Ovary (tissue), 9 donors: ENCODE results near the gene ADCY9. TPM values are rescaled to one million over a fixed set of nuclear protein-coding genes. Genes with fewer than 3 reads are reported as not detected.

Source experiments
- DNase-seq, 5 donors: peaks; one replicate each; pipeline ENCODE4 v3.0.0-alpha.2; 2019 to 2020
- H3K27ac ChIP-seq, 2 donors: fragments of 200-600 bp; one replicate each; pipeline versions ENCODE4 v1.5.1 to v1.8.0; 2019 to 2022
- H3K27me3 ChIP-seq: fragments of 200-600 bp; one replicate; pipeline ENCODE4 v1.8.0; 2022
- H3K36me3 ChIP-seq: fragments of 200-600 bp; sonication (generic); one replicate; pipeline ENCODE4 v1.5.1; 2019
- H3K4me1 ChIP-seq: one replicate; pipeline ENCODE4 v1.8.1; 2013; ENCODE audit warnings: mild to moderate bottlenecking, moderate library complexity; ENCODE audit not compliant: insufficient read depth
- H3K4me3 ChIP-seq: fragments of 200-600 bp; sonication (generic); one replicate; pipeline ENCODE4 v1.5.1; 2017
- H3K9me3 ChIP-seq, 2 donors: fragments of 200-600 bp in 1 of 2; sonication (generic) in 1 of 2; one replicate each; pipeline versions ENCODE4 v1.5.1 to v1.8.1; 2013 to 2019; ENCODE audit warnings: mild to moderate bottlenecking in 1 of 2, moderate library complexity in 1 of 2
- EP300 ChIP-seq: sonication (generic); formaldehyde crosslinking; IDR thresholded peaks from one replicate; pipeline ENCODE4 v1.6.1; 2017; ENCODE audit warnings: antibody characterized with exemption
- POLR2A ChIP-seq: fragments of 450-650 bp; IDR thresholded peaks from one replicate; pipeline ENCODE4 v1.6.1; 2017; ENCODE audit warnings: antibody characterized with exemption, mild to moderate bottlenecking, moderate library complexity
- WGBS, 3 donors: extraction: QIAGEN DNeasy Blood & Tissue Kit in 1 of 3; methylation state at CpG; one replicate each; pipeline versions ENCODE4 v1.1.5 to v1.1.7; 2013 to 2017; 5-methylcytosine and 5-hydroxymethylcytosine counted together
- intact Hi-C, 4 donors: fragments of 100-400 bp; cut with DNase I; formaldehyde crosslinking; loops; one replicate each; pipeline versions ENCODE4 v1.11.0 to v1.15.1; 2022 to 2023
- polyA plus RNA-seq, 2 donors: library from polyadenylated mRNA; stranded (reverse); fragments of 200-250 nt in 1 of 2; fragments of 350-450 nt in 1 of 2; fragmentation: Illumina TruSeq in 1 of 2; extraction: RNeasy Lipid Tissue Mini Kit (QIAGEN cat#74804) in 1 of 2; gene quantifications; one replicate each; pipeline ENCODE4 v1.2.3, GENCODE V29; 2013 to 2014
- total RNA-seq, 7 donors: library from RNA; depleted of rRNA in 2 of 7; stranded (reverse); fragments of >200 nt in 2 of 7; fragmentation: NEBNext Ultra II Directional in 3 of 7; extraction: Animal tissue kit (Norgen Biotek cat#: 25700) in 3 of 7; gene quantifications; one replicate each; pipeline versions ENCODE4 v1.1.0 to v1.2.4, GENCODE V29; 2016 to 2023
- TF ChIP-seq, protein P1 (sequence below), 3 donors: fragments of 450-650 bp in 2 of 3; fragments of 200-600 bp in 1 of 3; IDR thresholded peaks; one replicate each; pipeline versions ENCODE4 v1.5.1 to v1.8.0; 2016 to 2022; ENCODE audit warnings: antibody characterized with exemption in 3 of 3, mild to moderate bottlenecking in 1 of 3
- donor health status: DM: no; HTN: no; CAD: no; lungs with moderate emphysema.
- donor health status: DM: no; HTN: no; CAD: no.
- donor health status: Bipolar disorder and iron deficiency.
- donor health status: DM: yes; HTN: yes; CAD: no.
- donor health status: DM: no; HTN: no; CAD: no.
- donor health status: DM: yes; HTN: yes; CAD: no.

The ADCY9 gene
- total and polyA plus RNA-seq, 9 donors = 10.7 to 31.3 (median 23.3) TPM

DNA sequence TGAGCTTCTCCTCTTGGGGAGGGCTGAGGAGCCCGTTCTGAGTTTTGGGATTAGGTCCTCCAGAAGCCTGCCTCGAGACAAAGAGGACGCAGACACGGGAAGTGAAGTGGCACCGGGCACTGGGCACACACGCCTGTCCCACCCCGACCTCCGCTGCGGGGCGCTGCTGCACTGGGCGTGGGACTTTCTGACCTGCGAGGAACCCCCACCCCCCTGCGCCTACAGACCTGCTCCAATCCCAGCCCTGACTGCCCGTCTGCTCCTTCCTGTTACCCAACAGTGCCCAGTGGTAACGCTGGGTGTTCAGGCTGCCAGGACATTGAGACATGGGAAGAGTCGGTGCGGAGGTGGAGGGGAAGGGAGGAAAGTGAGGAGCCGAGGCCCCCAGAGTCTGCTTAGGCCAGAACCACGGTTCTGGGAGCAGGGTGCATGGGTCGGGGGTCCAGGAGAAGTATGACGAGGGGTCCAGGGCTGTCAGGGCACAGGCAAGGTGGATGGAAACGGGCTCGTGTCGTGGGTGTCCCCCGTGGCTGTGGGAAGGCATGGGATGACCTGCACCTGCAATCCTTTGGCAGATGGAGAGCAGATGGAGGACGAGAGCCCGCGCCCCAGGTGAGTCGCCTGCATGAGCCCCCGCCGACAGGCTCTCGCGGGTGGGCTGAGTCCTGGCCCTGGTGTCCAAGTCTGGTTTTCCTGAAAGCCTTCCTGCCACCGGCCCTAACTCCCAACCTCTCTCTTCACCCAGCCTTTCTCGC, 123.8 kb downstream of the ADCY9 start:
- no peak for DNase-seq

DNA sequence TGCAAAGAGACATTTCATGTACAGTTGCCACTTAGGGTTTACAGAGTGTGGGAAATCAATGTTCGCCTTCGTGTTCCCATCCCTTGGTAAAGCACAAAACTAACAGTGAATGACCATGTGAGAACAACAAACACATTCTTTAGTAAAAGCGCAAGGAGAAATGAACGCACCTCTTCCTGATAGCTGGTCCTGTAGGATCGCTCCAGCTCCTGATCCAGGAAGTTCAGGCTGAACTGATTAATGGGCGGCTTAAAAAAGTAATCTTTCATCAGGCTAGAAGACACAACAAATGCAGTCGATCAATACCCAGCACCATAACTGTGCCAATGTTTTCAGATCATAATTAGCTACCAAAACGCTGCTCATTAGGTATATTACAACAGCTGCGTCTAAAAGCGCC, 127.4 kb downstream of the ADCY9 start:
- no peaks in the 10 kb centered on the region for H3K36me3 ChIP-seq
- H3K27ac ChIP-seq = no peak overlapping the region
- no peaks in the 10 kb centered on the region for H3K4me1 ChIP-seq
- intact Hi-C loops = loop anchor here in 2 of 4 donors (5.0 to 10.0 kb wide), 3 partner anchors 126 to 346 kb away; partner anchors contain the start of gene ADCY9 (in 2 of the 2)
- no peak for DNase-seq
- H3K4me3 ChIP-seq = no peak overlapping the region
- no peak for TF ChIP-seq EP300
- H3K9me3 ChIP-seq = no peaks in the 10 kb centered on the region
- H3K27me3 ChIP-seq = no peaks in the 10 kb centered on the region
- 89 to 93% (median 92%) methylated on average over 10 of the region's 10 CpGs for WGBS, 3 donors

More for the DNA sequence above, 123.8 kb downstream of the ADCY9 start:
- WGBS, 3 donors = 87 to 88% (median 88%) methylated on average over 35 of the region's 35 CpGs
- intact Hi-C loops = no loop called here
- no peak overlapping the region for H3K27ac ChIP-seq
- no peaks in the 10 kb centered on the region for H3K36me3 ChIP-seq
- H3K9me3 ChIP-seq = no peaks in the 10 kb centered on the region
- no peaks in the 10 kb centered on the region for H3K4me1 ChIP-seq
- no peak overlapping the region for H3K4me3 ChIP-seq
- H3K27me3 ChIP-seq = no peaks in the 10 kb centered on the region
- TF ChIP-seq, protein P1, sequence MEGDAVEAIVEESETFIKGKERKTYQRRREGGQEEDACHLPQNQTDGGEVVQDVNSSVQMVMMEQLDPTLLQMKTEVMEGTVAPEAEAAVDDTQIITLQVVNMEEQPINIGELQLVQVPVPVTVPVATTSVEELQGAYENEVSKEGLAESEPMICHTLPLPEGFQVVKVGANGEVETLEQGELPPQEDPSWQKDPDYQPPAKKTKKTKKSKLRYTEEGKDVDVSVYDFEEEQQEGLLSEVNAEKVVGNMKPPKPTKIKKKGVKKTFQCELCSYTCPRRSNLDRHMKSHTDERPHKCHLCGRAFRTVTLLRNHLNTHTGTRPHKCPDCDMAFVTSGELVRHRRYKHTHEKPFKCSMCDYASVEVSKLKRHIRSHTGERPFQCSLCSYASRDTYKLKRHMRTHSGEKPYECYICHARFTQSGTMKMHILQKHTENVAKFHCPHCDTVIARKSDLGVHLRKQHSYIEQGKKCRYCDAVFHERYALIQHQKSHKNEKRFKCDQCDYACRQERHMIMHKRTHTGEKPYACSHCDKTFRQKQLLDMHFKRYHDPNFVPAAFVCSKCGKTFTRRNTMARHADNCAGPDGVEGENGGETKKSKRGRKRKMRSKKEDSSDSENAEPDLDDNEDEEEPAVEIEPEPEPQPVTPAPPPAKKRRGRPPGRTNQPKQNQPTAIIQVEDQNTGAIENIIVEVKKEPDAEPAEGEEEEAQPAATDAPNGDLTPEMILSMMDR (IDR thresholded peaks at IDR 0.05) = no peak
- TF ChIP-seq EP300 = no peak
- TF ChIP-seq POLR2A = no peak

DNA sequence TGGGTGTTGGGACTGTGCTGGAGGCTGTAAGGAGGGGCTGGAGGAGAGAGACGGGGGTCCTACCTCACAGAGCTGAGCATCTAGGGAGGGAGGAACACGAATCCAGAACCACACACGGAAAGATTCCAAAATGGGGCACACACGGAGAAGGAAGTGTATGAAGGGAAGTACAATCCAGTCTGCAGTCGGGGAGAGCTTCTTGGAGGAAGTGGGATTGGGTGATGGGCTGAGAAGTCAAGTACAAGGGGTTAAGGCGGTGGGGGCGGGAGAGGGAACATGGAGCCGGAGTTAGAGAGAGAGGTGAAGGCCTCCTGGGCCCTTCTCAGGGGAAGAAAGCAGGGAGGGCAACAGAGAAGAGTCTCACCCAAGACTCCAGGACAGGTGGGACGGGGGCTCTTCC, 128.2 kb downstream of the ADCY9 start:
- Histone ChIP-seq H3K27me3 (no peaks in the 10 kb centered on the region), H3K4me3 (no peak overlapping the region), H3K36me3 (no peaks in the 10 kb centered on the region), H3K27ac (no peak overlapping the region), H3K4me1 (no peaks in the 10 kb centered on the region), H3K9me3 (no peaks in the 10 kb centered on the region)
- 87 to 91% (median 89%) methylated on average over 9 of the region's 9 CpGs for WGBS, 3 donors
- intact Hi-C loops = loop anchor here in 2 of 4 donors (5.0 to 10.0 kb wide), 3 partner anchors 127 to 347 kb away; partner anchors contain the start of gene ADCY9 (in 2 of the 2)
- TF ChIP-seq EP300 (no peak), POLR2A (no peak)
- TF ChIP-seq, protein P1 (IDR thresholded peaks at IDR 0.05) = no peak
- no peak for DNase-seq

DNA sequence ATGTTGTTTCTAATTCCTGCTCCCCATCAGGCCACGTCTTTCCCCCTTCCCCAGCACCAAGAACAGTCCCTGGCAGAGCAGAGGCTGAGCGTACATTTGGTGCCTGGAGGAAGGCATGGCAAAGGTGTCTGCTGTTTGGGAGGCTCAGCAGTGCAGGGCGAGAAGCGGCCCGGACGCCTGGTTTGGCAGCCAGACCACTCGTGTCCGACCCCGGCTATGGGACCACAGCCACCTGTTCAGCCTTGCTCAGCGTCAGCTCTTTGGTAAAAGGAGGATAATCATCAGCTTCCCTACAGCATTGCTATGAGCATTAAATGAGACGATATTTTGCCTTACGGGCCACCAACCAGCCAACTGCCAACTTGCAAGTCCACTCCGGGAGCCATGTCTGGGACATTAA, 129.0 kb downstream of the ADCY9 start:
- Histone ChIP-seq H3K27ac (no peak overlapping the region), H3K27me3 (no peaks in the 10 kb centered on the region), H3K9me3 (no peaks in the 10 kb centered on the region), H3K4me1 (no peaks in the 10 kb centered on the region), H3K4me3 (no peak overlapping the region), H3K36me3 (no peaks in the 10 kb centered on the region)
- intact Hi-C loops = loop anchor here in 2 of 4 donors (5.0 to 10.0 kb wide), 3 partner anchors 128 to 348 kb away; partner anchors contain the start of gene ADCY9 (in 2 of the 2)
- DNase-seq = no peak
- TF ChIP-seq, protein P1 (IDR thresholded peaks at IDR 0.05) = no peak
- TF ChIP-seq POLR2A (no peak), EP300 (no peak)
- WGBS, 3 donors = 93 to 96% (median 94%) methylated on average over 13 of the region's 13 CpGs

DNA sequence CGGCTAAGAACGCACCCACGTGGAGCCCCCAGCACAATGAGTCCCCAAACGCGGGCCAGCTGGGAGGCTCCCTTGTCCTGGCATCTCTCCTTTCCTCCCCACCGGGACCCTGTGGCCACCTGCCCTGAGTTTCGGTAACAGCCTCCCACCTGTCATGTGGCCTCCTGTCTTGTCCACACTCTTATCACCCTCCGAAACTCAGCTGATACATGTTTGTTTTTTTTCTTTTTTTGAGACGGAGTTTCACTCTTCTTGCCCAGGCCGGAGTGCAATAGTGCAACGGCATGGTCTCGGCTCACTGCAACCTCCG, 130.1 kb downstream of the ADCY9 start:
- no peak overlapping the region for H3K27ac ChIP-seq
- no peaks in the 10 kb centered on the region for H3K36me3 ChIP-seq
- H3K4me1 ChIP-seq = no peaks in the 10 kb centered on the region
- 84 to 94% (median 85%) methylated on average over 13 of the region's 13 CpGs for WGBS, 3 donors
- intact Hi-C loops = loop anchor here in 2 of 4 donors (5.0 to 10.0 kb wide), 3 partner anchors 129 to 349 kb away; partner anchors contain the start of gene ADCY9 (in 2 of the 2)
- H3K27me3 ChIP-seq = no peaks in the 10 kb centered on the region
- no peak for DNase-seq
- H3K4me3 ChIP-seq = no peak overlapping the region
- TF ChIP-seq, protein P1 (IDR thresholded peaks at IDR 0.05) = no peak
- TF ChIP-seq POLR2A (no peak), EP300 (no peak)
- no peaks in the 10 kb centered on the region for H3K9me3 ChIP-seq
